ENCODE measurements around the gene GFI1B. TPM values are rescaled to one million over a fixed set of nuclear protein-coding genes. Genes with fewer than 3 reads are reported as not detected.

Gene GFI1B
- total RNA-seq, 4 donors from 2014 or later = 0.13 to 0.38 TPM; not detected in 2

DNA sequence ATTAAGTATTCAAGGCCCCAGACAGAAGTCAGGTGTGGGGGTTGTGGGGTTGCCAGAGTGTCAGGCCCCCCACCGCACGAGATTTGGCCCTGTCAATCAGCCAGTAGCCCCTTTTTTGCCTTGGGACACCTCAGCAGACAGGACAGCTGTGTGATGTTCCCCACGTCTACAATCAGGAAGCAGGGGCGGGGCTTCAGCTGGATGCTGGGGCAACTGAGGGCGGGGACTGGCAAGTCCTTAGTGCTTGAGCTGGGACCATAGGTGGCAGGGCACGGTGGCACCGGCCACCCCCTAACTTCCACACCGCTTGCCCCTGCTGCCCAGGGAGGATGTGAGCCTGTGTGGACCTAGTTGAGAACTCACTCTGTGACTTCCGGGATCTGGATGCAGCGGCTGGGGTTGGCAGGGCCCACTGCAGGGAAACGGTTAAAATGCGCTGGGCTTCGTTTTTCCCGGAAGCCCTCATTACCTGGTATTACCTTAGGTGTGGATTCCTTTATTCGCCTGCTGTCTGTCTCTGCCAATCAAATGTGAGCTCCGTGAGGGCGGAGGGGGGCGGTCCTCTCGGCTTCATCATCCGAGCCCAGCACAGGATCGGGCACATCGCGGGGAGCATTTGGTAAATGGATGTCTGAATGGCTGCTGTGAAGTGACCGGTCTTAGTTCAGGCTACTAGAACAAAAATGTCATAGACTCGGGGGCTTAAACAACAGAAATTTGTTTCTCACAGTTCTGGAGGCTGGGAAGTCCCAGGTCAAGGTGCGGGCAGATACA is 44.8 kb downstream of the GFI1B start:
- TF ChIP-seq, protein P1, sequence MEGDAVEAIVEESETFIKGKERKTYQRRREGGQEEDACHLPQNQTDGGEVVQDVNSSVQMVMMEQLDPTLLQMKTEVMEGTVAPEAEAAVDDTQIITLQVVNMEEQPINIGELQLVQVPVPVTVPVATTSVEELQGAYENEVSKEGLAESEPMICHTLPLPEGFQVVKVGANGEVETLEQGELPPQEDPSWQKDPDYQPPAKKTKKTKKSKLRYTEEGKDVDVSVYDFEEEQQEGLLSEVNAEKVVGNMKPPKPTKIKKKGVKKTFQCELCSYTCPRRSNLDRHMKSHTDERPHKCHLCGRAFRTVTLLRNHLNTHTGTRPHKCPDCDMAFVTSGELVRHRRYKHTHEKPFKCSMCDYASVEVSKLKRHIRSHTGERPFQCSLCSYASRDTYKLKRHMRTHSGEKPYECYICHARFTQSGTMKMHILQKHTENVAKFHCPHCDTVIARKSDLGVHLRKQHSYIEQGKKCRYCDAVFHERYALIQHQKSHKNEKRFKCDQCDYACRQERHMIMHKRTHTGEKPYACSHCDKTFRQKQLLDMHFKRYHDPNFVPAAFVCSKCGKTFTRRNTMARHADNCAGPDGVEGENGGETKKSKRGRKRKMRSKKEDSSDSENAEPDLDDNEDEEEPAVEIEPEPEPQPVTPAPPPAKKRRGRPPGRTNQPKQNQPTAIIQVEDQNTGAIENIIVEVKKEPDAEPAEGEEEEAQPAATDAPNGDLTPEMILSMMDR (IDR thresholded peaks at IDR 0.05) = no peak
- TF ChIP-seq POLR2A (IDR thresholded peaks at IDR 0.05) = no peak
- no peak overlapping the region for H3K4me3 ChIP-seq (ENCODE audit: low read depth, poor library complexity, severe bottlenecking)
- 66 to 71% methylated on average over 26 of the region's 26 CpGs for WGBS, 2 donors
- no peak for DNase-seq (ENCODE audit: low spot score in 2 of 2)
- intact Hi-C loops (cut with DNase I; ENCODE audit: low total_unique reads) = no loop called here

DNA sequence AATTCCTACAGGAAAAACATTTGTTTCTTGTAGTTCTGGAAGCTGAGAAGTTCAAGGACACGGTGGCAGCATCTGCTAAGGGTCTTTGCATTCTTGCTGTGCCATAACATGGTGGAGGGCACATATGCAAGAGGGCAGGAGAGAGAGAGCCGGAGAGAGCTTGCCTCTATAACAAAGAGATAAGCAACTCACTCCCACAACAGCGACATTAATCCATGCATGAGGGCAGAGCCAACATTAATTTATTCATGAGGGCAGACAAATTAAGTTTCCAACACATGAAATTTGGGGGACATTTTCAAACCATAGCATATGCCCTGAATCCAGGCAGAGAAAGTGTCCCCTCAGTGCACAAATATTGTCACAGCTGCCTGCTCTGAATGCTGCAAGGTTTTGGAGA is 47.9 kb downstream of the GFI1B start:
- DNase-seq (ENCODE audit: low spot score in 2 of 2) = no peak
- intact Hi-C loops (cut with DNase I; ENCODE audit: low total_unique reads) = no loop called here
- TF ChIP-seq, protein P1 (IDR thresholded peaks at IDR 0.05) = no peak
- TF ChIP-seq POLR2A (IDR thresholded peaks at IDR 0.05) = no peak
- WGBS, 2 donors = 49 to 62% methylated on average over 3 of the region's 3 CpGs
- H3K4me3 ChIP-seq (ENCODE audit: low read depth, poor library complexity, severe bottlenecking) = no peak overlapping the region

DNA sequence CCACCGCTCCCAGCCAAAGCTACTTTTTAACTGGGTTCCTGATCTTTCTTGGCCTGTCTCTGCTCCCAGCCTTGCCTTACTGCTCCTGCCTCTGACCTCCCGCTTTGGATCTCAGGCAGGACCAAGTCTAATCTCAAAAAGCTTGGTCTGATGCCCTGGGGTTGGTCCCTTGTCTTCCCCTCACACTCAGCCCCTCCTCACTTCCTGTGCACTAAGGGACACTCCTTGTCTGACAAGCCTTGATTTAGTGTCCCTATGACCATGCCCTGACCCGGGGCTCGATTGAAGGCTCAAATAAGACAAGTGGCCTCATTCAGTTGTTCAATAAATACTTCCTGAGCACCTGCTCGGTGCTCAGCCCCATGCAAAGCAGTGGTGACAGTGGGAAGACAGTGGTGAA is 48.6 kb downstream of the GFI1B start:
- intact Hi-C loops (cut with DNase I; ENCODE audit: low total_unique reads) = no loop called here
- WGBS, 2 donors = 46 to 55% methylated on average over 5 of the region's 5 CpGs
- no peak overlapping the region for H3K4me3 ChIP-seq (ENCODE audit: low read depth, poor library complexity, severe bottlenecking)
- no peak for DNase-seq (ENCODE audit: low spot score in 2 of 2)
- TF ChIP-seq POLR2A (IDR thresholded peaks at IDR 0.05) = no peak
- TF ChIP-seq, protein P1 (IDR thresholded peaks at IDR 0.05) = no peak

DNA sequence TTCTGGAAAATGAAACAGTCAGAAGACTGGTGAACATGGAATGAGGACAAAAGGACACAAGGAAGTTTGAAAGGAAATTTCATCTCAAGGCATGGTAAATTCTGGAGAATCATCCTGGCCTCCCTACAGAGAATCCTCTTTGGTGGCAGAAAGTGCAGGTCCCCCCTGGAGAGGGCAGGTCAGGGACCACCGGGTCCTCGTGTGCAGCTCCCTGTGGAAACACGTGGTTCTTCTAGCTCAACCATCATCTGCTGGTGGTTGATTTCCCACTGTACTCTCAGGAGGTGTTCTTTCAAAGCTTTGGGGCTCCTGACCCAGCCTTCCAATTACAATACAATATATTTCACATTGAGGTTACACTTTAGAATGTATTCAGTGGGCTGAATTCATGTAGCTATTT is 49.7 kb downstream of the GFI1B start:
- intact Hi-C loops (cut with DNase I; ENCODE audit: low total_unique reads) = no loop called here
- whole genome bisulfite sequencing, 2 donors = 73 to 77% methylated on average over 3 of the region's 3 CpGs
- no peak overlapping the region for H3K4me3 ChIP-seq (ENCODE audit: low read depth, poor library complexity, severe bottlenecking)
- DNase-seq (ENCODE audit: low spot score in 2 of 2) = no peak
- TF ChIP-seq, protein P1 (IDR thresholded peaks at IDR 0.05) = no peak
- TF ChIP-seq POLR2A (IDR thresholded peaks at IDR 0.05) = no peak

DNA sequence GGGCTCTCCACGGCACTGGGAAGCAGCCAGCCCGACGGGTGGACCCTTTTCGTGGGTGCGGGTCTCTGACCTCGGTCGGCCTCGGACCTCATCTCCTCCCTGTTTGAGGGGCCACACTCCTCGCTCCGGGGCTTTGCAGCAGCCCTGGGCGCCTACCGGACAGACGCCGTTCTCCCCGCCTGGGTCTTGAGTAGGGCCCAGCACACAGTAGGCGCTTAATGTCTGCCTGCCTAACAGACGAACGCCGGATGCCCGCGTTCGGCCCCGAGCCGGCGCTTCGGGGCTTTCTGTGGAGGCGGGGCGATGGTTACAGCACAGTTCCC is 51.5 kb downstream of the GFI1B start:
- intact Hi-C loops (cut with DNase I; ENCODE audit: low total_unique reads) = no loop called here
- 0 to 1% methylated on average over 20 to 24 of the region's 28 CpGs for WGBS, 2 donors
- peak overlapping the region; percentile 79 for H3K4me3 ChIP-seq (ENCODE audit: low read depth, poor library complexity, severe bottlenecking)
- TF ChIP-seq, protein P1 (IDR thresholded peaks at IDR 0.05) = no peak
- no peak for TF ChIP-seq POLR2A (IDR thresholded peaks at IDR 0.05)
- peak in 1 of 2 donors; percentile 24 for DNase-seq (ENCODE audit: low spot score in 2 of 2)

All from lower leg skin (tissue), 4 donors.